GM19467 (cell line): ENCODE data around the gene TRIM68.
A peak's percentile ranks its signal among the peaks of the same experiment; 100 is the strongest.

Source experiments
- ATAC-seq: cut with Tn5 transposase; IDR thresholded peaks from one replicate; pipeline ENCODE4 v1.9.1; 2021; ENCODE audit warnings: mild to moderate bottlenecking, moderate library complexity; ENCODE audit not compliant: unreplicated experiment

The TRIM68 gene

GRCh38 chr11:4607781-4608666 lies at the start of gene TRIM68:
TSS of gene TRIM68 (minus strand) at chr11:4608231. CDS start at chr11:4605504, 2,727 bp downstream.
- ATAC-seq: peak; percentile 100

- ATAC-seq: no peak
Measured at GRCh38 chr11:4654635-4655369, 46.8 kb upstream of the TRIM68 start.

- no peak for ATAC-seq
Measured at GRCh38 chr11:4647766-4648165, 39.7 kb upstream of the TRIM68 start.

GRCh38 chr11:4645974-4646373 lies 37.9 kb upstream of the TRIM68 start:
- no peak for ATAC-seq

- no peak for ATAC-seq
Measured at GRCh38 chr11:4644233-4644632, 36.2 kb upstream of the TRIM68 start.

GRCh38 chr11:4643682-4644081 lies 35.7 kb upstream of the TRIM68 start, which contains the start of gene OR51E1:
TSS of gene OR51E1 (plus strand) at chr11:4643982. CDS start at chr11:4652527, 8,545 bp downstream.
- no peak for ATAC-seq

- ATAC-seq: no peak
Measured at GRCh38 chr11:4643076-4643475, 35.0 kb upstream of the TRIM68 start.

GRCh38 chr11:4642043-4642442 lies 34.0 kb upstream of the TRIM68 start:
- ATAC-seq: no peak

GRCh38 chr11:4641501-4641900 lies 33.5 kb upstream of the TRIM68 start:
- ATAC-seq: no peak

GRCh38 chr11:4639931-4640330 lies 31.9 kb upstream of the TRIM68 start:
- no peak for ATAC-seq

- ATAC-seq: no peak
Measured at GRCh38 chr11:4637662-4638047, 29.6 kb upstream of the TRIM68 start.

- peak; percentile 76 for ATAC-seq
Measured at GRCh38 chr11:4636962-4637661, 29.1 kb upstream of the TRIM68 start, which contains the start of gene OR51D1. TSS of gene OR51D1 (plus strand) at chr11:4637477. CDS start at chr11:4639791, 2,314 bp downstream.

- ATAC-seq: no peak
Measured at GRCh38 chr11:4636136-4636535, 28.1 kb upstream of the TRIM68 start.

GRCh38 chr11:4626207-4627099 lies 18.4 kb upstream of the TRIM68 start:
- no peak for ATAC-seq

- no peak for ATAC-seq
Measured at GRCh38 chr11:4619514-4619913, 11.5 kb upstream of the TRIM68 start.

- ATAC-seq: no peak
Measured at GRCh38 chr11:4615856-4616444, 7.9 kb upstream of the TRIM68 start.

- ATAC-seq: no peak
Measured at GRCh38 chr11:4611986-4612385, 4.0 kb upstream of the TRIM68 start.

GRCh38 chr11:4610258-4610935 lies 2.4 kb upstream of the TRIM68 start:
- no peak for ATAC-seq

- no peak for ATAC-seq
Measured at GRCh38 chr11:4607096-4607495, 935 bp downstream of the TRIM68 start.
